MM.1S (cell line): Measurements from ENCODE around the gene PA2G4.

ENCODE experiments used
- CTCF ChIP-seq: fragments of 300-600 bp; sonication (generic); IDR thresholded peaks from 2 replicates; pipeline ENCODE4 v1.5.1; 2016; ENCODE audit warnings: antibody characterized with exemption, low read length, mixed read lengths
- EZH2 ChIP-seq: fragments of 300-600 bp; sonication (generic); optimal IDR thresholded peaks from 2 replicates; pipeline ENCODE3; 2017; ENCODE audit warnings: low read depth, mild to moderate bottlenecking, antibody characterized with exemption, low read length, mixed read lengths
- EZH2phosphoT487 ChIP-seq: fragments of 300-600 bp; sonication (generic); IDR thresholded peaks from 2 replicates; pipeline ENCODE4 v1.6.1; 2018; ENCODE audit warnings: antibody characterized with exemption, low read length

- TF ChIP-seq CTCF (no peak), EZH2phosphoT487 (no peak), EZH2 (no peak)
Measured at GRCh38 chr12:56071648-56072047, 32.7 kb upstream of the PA2G4 start.
